ENCODE results near the gene PRDX6.
"Not testable (repeated sequence)": the region's sequence is repeated elsewhere in the genome, so short reads cannot be mapped to it uniquely, and the experiment has no call there.

PRDX6 gene

DNA sequence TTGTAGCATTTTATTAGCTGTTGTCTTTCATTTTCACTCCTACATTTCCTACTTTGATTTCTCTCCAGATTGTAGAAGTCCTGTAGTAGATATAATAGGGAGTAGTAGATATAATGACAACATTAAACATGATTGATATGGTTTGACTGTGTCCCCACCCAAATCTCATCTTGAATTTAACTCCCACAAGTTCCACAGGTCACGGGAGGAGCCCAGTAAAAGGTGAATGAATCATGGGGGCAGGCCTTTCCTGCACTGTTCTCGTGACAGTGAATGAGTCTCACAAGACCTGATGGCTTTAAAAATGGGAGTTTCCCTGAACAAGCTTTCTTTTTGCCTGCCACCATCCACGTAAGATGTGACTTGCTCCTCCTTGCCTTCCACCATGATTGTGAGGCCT lies 7.5 kb upstream of the PRDX6 start:
- no peak for DNase-seq

DNA sequence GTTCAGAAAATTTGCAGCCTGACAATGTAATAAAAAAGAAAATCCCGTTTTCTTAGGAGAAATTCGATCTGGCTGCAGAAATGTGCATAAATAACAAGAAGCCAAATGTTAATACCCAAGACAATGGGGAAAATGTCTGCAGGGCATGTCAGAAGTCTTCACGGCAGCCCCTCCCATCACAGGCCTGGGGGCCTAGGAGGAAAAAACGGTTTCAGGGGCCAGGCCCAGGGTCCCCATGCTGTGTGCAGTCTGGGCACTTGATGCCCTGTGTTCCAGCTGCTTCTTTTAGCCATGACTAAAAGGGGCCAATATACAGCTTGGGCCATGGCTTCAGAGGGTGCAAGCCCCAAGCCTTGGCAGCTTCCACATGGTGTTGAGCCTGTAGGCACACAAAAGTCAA lies 6.5 kb upstream of the PRDX6 start:
- DNase-seq: no peak

DNA sequence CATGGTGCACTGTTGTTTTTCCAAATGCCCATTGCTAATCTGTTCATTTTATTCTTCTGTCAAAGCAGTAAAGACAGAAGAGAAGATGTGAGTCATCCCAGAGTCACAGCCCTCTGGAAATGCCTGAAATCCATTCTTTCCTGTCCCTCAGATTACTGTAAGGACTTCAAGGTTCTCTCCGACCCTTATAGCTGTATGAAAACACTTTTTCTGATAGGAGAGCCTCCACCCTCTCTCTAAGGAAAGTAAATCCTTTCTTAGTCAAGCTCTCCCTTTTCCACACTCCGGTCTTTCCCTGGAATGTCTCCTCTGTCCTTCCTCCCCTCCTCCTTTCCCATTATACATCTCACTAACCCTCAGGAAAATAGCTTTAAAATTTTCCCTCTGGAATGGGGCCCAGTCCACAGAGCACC lies 3.5 kb upstream of the PRDX6 start:
- DNase-seq: no peak

DNA sequence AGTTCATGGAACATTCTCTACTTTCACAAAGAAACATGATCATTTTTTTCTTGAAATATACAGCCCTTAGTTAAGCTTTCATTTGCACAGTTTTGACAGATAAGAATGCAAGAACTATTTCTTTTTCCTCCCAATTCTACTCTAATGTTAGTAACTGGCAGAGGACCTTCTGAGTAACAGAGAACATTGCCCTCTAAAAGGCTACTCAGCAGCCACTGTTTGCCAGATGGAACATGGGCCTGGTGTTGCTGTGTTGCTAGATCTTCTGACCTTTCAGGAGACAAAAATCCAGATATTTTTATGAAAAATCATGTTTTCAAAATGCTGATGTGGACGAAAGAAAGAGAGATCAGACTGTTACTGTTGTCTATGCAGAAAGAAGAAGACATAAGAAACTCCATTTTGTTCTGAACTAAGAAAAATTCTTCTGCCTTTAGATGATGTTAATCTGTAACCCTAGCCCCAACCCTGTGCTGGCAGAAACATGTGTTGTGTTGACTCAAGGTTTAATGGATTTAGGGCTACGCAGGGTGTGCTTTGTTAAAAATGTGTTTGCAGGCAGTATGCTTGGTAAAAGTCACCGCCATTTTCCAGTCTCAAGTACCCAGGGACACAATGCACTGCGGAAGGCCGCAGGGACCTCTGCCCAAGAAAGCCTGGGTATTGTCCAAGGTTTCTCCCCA lies 2.9 kb upstream of the PRDX6 start:
- no peak for DNase-seq

DNA sequence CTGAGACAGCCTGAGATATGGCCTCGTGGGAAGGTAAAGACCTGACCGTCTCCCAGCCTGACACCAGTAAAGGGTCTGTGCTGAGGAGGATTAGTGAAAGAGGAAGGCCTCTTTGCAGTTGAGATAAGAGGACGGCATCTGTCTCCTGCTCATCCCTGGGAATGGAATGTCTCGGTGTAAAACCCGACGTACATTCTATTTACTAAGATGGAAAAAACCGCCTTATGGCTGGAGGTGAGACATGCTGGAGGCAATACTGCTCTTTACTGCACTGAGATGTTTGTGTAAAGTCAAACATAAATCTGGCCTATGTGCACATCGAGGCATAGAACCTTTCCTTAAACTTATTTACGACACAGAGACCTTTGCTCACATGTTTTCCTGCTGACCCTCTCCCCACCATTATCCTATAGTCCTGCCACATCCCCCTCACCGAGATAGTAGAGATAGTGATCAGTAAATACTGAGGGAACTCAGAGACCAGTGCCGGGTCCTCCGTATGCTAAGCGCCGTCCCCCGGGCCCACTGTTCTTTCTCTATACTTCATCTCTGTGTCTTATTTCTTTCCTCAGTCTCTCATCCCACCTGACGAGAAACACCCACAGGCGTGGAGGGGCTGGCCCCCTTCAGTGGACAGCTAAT lies 2.2 kb upstream of the PRDX6 start:
- not testable (repeated sequence) for DNase-seq

DNA sequence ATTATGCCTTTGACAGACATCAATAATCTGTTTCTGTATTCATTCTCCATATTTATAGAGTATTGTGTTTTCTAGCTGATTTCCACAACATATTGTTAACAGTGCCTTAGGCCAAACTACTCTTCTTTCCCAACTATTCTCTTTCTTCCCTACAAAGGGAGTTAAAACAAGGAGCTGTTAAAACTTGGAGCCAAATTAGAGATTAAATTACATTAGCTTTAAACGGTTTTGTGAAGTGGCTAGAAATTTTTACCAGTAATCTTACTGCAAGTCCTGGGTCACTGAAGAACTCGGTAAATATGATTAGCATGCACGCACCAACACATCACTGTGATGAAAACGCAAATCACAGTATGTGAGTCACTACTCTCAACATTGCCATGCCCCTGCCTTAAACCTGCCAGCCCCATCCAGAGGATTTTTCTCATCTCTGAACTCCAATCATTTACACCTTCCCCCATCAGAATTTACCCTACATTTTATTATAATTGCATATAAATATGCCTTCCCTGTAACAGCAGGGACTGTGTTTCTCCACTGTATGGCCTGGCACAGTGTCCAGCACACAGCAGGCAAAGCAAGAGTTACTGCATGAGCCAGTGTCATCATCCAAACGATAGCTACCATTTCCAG lies 1.5 kb upstream of the PRDX6 start:
- DNase-seq: no peak

DNA sequence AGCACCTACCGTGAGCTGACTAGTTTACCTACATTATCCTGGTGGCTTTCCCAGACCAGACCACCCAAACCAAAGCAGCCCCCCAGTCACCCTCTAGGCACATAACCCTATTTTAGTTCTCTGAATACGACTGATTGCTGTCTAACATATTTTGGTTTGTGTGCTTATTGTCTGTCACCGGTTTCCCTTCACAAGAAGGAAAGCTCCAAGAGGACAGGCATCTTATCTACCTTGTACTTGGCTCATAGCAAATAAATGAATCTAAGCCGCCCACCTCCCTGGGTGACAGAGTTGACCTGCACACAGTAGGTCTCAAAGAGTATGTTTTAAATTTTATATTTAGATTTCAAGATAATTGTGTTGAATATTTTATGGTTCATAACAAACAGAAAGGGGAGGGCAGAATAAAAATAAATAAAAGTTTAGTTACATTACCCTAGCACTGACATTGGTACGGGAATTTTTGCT lies 904 bp upstream of the PRDX6 start:
- DNase-seq: no peak

DNA sequence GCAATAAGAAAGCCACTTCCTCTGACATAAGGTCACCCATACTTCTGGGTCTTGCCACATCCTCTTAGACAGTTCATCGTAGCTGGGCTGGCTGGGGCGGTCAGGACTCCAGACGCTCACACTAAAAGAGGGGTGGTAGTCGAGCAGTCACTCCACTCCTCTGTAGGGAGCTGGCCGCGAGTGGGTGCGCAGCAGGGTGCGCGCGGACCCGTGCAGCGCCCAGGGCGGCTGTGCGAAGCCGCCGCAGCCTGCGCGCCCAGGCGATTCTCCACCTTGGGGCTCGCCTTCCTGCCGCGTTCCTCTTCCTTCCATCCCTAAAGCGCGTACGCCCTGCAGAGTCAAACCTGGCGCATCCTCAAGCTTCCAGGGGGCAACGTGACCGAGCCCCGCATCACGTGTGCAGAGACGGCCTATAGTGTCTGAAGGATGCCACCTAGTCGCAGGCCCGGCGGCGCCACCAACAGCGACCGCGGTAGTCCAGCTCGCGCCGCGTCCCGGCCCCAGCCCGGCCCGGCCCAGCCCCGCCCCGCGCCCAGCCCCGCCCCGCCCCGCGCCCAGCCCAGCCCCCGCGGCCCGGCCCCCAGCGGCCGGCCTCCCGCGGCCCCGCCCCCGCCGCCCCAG lies 360 bp upstream of the PRDX6 start:
- peak; percentile 88 for DNase-seq

DNA sequence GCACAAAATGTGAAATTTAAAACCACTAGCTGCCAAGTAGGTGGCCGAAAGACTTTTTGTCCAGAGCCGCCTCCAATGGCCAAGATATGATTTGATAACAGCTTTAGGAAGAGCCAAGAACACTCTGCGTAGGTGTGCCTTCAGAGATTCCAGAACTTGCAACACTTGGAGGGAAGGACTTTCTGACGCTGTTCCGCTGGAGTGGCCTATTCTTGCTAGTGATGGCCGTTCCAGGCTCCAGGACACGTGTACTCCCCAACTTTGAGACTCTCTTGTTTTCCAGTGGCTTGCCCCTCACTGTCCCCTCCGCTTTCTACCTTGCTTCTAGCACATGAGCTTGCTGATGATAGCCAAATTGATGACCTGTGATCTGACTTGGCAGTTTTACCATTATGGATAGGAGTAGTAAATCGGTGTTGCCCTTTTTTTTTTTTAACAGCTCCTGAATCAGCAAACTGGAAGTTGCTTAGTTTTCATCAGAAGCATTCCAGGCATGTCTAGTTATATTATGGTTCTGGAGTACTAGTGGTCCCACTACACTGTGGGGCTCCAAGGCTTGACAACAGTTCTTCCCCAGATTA lies 1.0 kb downstream of the PRDX6 start:
- DNase-seq: no peak

DNA sequence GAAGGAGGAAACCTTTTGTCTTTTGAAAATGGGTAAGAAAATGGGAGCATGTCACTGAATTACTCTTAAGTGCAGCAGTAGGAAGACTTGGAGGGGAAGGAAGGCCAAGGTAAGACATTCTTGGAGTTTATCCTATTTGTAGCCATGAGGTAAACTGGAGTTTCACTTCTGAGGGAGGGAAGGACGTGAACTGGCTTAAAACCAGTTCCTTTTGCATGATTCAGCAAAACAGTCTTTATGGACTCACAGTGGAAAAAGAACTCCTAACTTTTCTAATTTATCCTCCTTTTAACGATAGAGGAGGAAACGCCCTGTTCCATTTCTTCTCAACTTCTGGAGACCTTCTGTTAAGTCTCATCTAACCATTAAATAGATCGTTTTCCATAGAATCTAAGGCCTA lies 2.5 kb downstream of the PRDX6 start:
- no peak for DNase-seq

DNA sequence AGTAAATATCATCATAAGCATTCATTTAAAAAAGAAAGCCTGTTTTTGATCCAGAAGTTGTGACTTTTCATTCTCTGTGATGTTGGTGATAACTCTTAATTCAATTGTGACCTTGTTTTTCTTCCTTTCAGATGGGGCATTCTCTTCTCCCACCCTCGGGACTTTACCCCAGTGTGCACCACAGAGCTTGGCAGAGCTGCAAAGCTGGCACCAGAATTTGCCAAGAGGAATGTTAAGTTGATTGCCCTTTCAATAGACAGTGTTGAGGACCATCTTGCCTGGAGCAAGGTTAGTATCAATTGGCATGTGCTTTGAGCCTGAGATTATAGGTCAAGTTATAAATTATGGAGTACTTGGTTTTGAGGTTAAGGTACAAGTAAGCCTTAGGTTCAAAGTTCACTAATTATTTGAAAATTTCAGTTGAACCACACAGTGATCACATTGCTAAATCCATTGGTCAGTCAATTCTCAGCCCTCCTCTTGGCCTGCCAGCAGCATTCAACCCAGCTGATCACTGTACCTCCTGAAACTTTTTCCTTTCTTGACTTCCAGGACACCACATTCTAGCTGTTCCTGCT lies 4.1 kb downstream of the PRDX6 start:
- DNase-seq: no peak

DNA sequence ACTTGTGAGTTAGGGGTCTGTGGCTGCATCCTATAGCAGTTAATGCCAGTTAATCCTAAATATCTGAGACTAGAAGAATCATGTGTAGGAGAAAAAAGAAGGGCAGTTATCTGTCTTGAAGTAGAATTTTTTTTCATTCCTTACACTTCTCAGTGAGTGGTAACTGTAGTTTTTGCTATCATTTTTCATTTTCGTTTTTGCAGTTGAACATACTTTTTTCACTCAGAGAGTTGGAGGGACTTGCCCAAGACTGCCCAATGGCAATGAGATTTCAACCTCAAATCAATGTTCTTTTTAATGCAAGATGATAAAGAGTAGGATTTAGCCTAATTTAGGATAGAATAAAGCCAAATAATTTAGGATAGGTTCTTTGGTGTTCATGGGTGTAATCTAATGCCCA lies 5.5 kb downstream of the PRDX6 start:
- no peak for DNase-seq

DNA sequence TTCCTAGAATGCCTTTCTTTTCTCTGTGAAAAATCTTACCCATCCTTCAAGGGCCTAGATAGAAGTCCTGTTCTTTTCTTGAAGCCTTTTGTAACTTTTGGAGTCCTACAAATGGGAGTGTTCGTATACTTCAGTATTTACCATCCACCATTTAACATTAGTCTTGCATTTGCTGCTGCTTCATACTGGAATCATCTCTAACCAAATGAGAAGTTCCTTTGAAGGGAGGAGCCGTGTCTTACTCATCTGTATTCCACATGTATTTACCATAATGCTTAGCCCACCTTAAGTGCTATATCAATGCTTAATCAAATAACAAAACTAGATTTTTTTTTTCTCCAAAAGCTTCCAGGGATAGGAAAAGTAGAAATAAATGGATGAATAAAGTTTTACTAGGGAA lies 7.1 kb downstream of the PRDX6 start:
- no peak for DNase-seq

DNA sequence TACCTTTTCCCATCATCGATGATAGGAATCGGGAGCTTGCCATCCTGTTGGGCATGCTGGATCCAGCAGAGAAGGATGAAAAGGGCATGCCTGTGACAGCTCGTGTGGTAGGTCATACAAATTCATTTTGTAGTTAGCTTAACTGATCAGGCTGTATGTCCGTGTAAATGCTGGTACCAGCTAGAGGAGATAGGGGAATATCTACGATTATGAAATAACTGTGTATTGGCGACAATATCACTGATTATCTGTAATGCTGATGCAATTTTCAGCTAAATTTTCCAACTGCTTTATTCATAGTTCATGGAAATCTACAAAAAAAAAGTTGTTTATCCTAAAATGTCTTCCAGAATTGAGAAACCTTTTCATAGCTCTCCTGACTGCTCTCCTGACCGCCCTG lies 8.3 kb downstream of the PRDX6 start:
- no peak for DNase-seq

DNA sequence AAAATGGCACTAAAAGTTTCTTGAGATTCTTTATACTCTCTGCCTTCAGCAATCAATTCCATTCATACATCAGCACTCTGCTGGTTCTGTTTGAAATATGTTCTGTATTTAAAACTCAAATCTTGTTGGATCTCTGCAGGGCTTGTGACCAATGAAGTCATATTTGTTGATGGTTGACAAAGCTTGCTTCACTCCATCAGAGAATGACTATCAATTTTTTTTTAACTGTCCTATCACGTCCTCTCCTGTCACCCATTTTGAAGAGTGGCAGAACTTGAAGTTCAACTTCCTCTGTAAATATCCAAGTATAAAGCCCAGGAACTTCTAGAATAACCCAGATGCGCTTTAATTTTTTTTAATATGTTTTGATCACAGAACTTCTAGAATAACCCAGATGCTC lies 10.9 kb downstream of the PRDX6 start:
- no peak for DNase-seq

DNA sequence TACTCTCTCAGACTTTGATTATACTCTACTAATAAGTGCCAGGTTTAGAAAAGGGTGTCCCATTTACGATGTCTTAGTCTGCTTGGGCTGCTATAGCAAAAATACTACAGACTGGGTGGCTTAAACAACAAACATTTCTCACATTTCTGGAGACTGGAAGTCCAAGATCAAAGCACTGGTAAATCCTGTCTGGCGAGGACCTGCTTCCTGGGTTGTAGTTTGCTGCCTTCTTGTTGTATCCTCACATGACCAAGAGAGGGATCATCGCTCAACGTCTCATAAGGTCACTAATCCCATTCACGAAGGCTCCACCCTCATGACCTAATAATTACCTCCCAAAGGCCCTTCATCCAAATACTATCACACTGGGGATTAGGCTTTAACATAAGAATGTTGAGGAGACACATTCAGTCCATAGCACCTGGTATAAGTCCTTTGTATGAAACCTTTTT lies 12.0 kb downstream of the PRDX6 start:
- DNase-seq: no peak

DNA sequence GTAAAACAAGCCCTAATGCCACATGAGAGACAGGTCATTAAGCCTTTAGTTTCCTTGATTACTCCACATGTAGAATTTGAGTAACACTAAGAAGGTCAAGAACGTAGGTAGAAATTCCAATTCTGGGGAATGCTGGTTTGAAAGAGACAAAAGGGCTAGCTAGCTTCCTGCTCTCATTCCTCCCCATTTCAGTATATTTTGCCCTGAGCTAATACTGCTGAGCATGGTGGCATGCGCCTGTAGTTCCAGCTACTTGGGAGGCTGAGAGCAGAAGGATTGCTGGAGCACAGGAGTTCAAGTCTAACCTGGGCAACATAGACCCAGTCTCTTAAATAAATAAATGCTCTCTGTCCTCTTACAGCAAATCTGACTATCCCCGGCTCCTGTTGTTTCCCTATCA lies 12.8 kb downstream of the PRDX6 start:
- DNase-seq: no peak

DNA sequence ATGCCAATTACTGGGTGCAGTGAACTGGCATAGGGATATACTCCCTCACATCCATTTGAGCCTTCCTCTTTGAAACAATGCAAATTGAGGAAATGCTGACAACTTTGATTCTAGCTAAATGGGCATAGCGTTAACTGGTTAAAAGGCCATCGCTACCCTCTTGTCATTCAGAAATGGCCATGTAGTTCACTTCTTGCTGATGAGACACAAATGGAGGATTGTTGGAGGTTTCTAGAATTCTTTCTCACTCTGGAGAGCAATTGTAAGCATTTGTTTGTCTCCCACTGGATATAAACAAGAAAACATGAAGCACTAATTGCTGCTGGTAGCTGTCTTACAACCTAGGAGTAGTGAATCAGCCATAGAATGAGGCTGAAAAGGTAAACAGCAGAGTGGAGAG lies 14.4 kb downstream of the PRDX6 start:
- no peak for DNase-seq

DNA sequence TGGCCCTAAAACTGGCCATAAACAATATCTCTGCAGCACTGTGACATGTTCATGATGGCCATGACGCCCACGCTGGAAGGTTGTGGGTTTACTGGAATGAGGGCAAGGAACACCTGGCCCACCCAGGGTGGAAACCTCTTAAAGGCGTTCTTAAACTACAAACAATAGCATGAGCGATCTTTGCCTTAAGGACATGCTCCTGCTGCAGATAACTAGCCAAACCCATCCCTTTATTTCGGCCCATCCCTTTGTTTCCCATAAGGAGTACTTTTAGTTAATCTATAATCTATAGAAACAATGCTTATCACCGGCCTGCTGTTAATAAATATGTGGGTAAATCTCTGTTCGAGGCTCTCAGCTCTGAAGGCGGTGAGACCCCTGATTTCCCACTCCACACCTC lies 16.0 kb downstream of the PRDX6 start:
- DNase-seq: not testable (repeated sequence)

DNA sequence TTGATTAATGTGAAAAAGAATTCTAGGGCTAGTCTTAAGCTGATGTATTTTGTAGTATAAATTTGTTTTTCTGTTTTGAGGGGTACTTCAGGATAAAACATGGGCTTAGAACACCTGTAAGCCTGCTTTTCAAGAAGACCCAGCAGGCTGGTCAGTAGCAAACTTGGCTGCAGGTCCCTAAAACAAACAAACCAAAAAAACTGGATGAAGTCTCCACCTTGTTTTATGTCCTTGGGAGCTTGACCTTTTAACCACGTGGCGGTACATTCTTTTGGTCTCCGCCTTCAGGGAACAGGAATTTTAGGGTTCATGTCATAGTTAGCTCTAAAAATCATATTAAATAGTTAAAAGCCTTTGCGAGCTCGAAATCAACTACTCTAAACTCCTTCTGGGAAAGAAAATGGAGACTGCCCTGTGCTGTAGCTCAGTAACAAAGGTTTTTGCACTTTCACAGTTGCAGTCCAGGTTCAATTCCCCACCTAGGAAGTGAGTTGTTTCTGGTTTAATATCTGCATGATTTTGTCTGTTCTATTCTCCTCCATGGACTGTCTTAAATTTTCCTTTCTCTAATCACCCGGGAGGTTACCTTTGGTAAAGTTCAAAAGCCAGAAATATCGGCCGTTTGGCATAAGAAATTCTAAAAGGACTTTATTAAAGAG lies 18.6 kb downstream of the PRDX6 start:
- no peak for DNase-seq

DNA sequence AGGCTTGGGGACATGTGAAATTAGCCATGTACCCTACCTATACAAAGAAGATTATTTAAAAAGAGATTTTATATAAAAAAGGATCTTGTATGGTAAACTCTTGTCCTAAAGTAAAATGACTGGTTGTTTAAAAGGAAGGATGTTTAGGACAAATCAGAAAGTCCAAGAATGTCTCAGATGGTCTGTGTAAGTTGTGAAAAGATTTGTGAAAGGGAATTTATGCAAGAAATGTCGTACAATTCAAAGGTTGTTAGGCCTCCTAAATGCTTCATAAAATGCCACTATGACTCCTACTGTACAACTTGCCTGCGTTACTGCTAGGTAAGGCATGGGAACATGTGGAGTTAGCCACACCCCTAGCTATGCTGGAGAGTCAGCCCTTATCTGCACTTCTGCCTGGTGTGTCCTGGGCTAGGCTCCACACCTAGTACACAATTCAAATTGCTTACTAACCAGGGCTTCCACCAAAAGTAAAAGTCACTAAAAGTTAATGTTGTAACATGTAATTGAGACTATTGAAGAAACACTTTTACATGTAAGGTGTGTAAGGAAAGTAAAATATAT lies 19.7 kb downstream of the PRDX6 start:
- no peak for DNase-seq

DNA sequence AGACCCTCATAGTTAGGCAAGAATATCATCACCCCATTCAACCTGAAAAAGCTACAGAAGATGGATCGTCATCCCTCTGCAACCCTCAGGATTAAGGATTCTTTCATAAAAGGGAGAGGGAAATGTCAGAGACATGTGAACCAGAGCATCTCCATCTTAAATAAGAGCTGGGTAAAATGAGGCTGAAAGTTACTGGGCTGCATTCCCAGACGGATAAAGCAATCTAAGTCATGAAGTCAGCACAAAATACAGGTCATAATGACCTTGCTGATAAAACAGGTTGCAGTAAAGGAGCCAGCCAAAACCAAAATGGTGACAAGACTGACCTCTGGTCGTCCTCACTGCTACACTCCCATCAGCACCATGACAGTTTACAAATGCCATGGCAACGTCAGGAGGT lies 22.6 kb downstream of the PRDX6 start:
- DNase-seq: no peak
